HG02938 (cell line): ENCODE data around the gene PM20D2.
"Not testable (repeated sequence)": the region's sequence is repeated elsewhere in the genome, so short reads cannot be mapped to it uniquely, and the experiment has no call there.

Experiments used
- ATAC-seq: cut with Tn5 transposase; IDR thresholded peaks from one replicate; pipeline ENCODE4 v1.9.1; 2021; ENCODE audit warnings: mild to moderate bottlenecking, moderate library complexity; ENCODE audit not compliant: unreplicated experiment

The PM20D2 gene

GRCh38 chr6:89145956-89146717 lies at the start of gene PM20D2:
Gene PM20D2, plus strand, starts transcription at chr6:89146055. Its CDS starts 90 bp downstream, at chr6:89146145.
- ATAC-seq: peak; percentile 51

- ATAC-seq: no peak
Observed at GRCh38 chr6:89098461-89098860, 47.4 kb upstream of the PM20D2 start.

- ATAC-seq: no peak
Observed at GRCh38 chr6:89100114-89100513, 45.7 kb upstream of the PM20D2 start.

- ATAC-seq: no peak
Observed at GRCh38 chr6:89110284-89110683, 35.6 kb upstream of the PM20D2 start.

GRCh38 chr6:89111933-89112332 lies 33.9 kb upstream of the PM20D2 start:
- ATAC-seq: no peak

- ATAC-seq: no peak
Observed at GRCh38 chr6:89116702-89117101, 29.2 kb upstream of the PM20D2 start.

- no peak for ATAC-seq
Observed at GRCh38 chr6:89117211-89118108, 28.4 kb upstream of the PM20D2 start, which contains the start of gene SRSF12. Gene SRSF12, minus strand, starts transcription at chr6:89118071. Its CDS starts 184 bp downstream, at chr6:89117887.

GRCh38 chr6:89118931-89119330 lies 26.9 kb upstream of the PM20D2 start:
- ATAC-seq: no peak

GRCh38 chr6:89120371-89120770 lies 25.5 kb upstream of the PM20D2 start:
- no peak for ATAC-seq

GRCh38 chr6:89121934-89122333 lies 23.9 kb upstream of the PM20D2 start:
- ATAC-seq: no peak

GRCh38 chr6:89122625-89123024 lies 23.2 kb upstream of the PM20D2 start:
- no peak for ATAC-seq

- not testable (repeated sequence) for ATAC-seq
Observed at GRCh38 chr6:89128256-89128671, 17.6 kb upstream of the PM20D2 start.

- ATAC-seq: no peak
Observed at GRCh38 chr6:89131599-89131998, 14.3 kb upstream of the PM20D2 start.

GRCh38 chr6:89132057-89132456 lies 13.8 kb upstream of the PM20D2 start:
- no peak for ATAC-seq

- no peak for ATAC-seq
Observed at GRCh38 chr6:89133981-89134380, 11.9 kb upstream of the PM20D2 start.

GRCh38 chr6:89134723-89135122 lies 11.1 kb upstream of the PM20D2 start:
- ATAC-seq: no peak

GRCh38 chr6:89138173-89138572 lies 7.7 kb upstream of the PM20D2 start:
- ATAC-seq: no peak

- ATAC-seq: no peak
Observed at GRCh38 chr6:89139509-89140346, 6.1 kb upstream of the PM20D2 start.

- no peak for ATAC-seq
Observed at GRCh38 chr6:89140347-89141156, 5.3 kb upstream of the PM20D2 start.

- no peak for ATAC-seq
Observed at GRCh38 chr6:89144354-89144906, 1.4 kb upstream of the PM20D2 start.
